H1 (cell line): ENCODE measurements around the gene AP3S1. TPM values are rescaled to one million over a fixed set of nuclear protein-coding genes. Genes with fewer than 3 reads are reported as not detected.

Experiments used
- CTCF ChIA-PET: fragments of 300-600 bp; sonication (Branson Sonifier 250); formaldehyde crosslinking; loops from one replicate; lab custom pipeline; 2021; ENCODE audit not compliant: partially characterized antibody; lab: Charles Lee
- POLR2A ChIA-PET: fragments of 300-600 bp; sonication (Branson Sonifier 250); formaldehyde crosslinking; loops from one replicate; lab custom pipeline; 2021; ENCODE audit warnings: inconsistent platforms; ENCODE audit not compliant: partially characterized antibody; lab: Charles Lee
- DNase-seq, 2 experiments: peaks; one replicate each; pipeline versions ENCODE4 v3.0.0 to v3.0.0-alpha.2; 2010 to 2022; ENCODE audit warnings: low spot score in 2 of 2, low read depth in 1 of 2, mixed read lengths in 1 of 2
- FAIRE-seq: peaks from 2 replicates; lab custom pipeline; 2011; peaks lifted over from hg19 to GRCh38; lab: Jason Lieb, UNC
- H2AFZ ChIP-seq: 2 replicates; pipeline ENCODE4 v1.8.1; 2012; ENCODE audit warnings: low read length, inconsistent platforms
- H2AK5ac ChIP-seq: 2 replicates; pipeline ENCODE4 v1.6.1; 2013; ENCODE audit warnings: low read depth, low read length
- H2BK120ac ChIP-seq: replicated peaks from 2 replicates; pipeline ENCODE3; 2013; ENCODE audit warnings: low read depth, low read length, inconsistent platforms
- H2BK12ac ChIP-seq: 2 replicates; pipeline ENCODE4 v1.6.1; 2013; ENCODE audit warnings: low read depth, low read length
- H2BK15ac ChIP-seq: 2 replicates; pipeline ENCODE4 v1.6.1; 2013; ENCODE audit warnings: low read length
- H2BK20ac ChIP-seq: 2 replicates; pipeline ENCODE4 v1.6.1; 2013; ENCODE audit warnings: low read length
- H2BK5ac ChIP-seq: 2 replicates; pipeline ENCODE4 v1.6.1; 2013; ENCODE audit warnings: low read depth, low read length
- H3K14ac ChIP-seq: 2 replicates; pipeline ENCODE4 v1.6.1; 2013; ENCODE audit warnings: inconsistent platforms; ENCODE audit not compliant: insufficient read length
- H3K18ac ChIP-seq: 2 replicates; pipeline ENCODE4 v1.6.1; 2013; ENCODE audit warnings: low read length; ENCODE audit errors: extremely low read depth
- H3K23ac ChIP-seq: 2 replicates; pipeline ENCODE4 v1.6.1; 2013; ENCODE audit warnings: inconsistent platforms; ENCODE audit not compliant: insufficient read length
- H3K23me2 ChIP-seq: 2 replicates; pipeline ENCODE4 v1.6.1; 2013; ENCODE audit warnings: low read depth, low read length
- H3K27ac ChIP-seq: 2 replicates; pipeline ENCODE4 v1.6.1; 2011; ENCODE audit warnings: low read depth, low read length, inconsistent platforms
- H3K27me3 ChIP-seq, 4 experiments: replicated peaks in 1 of 4; 1 replicate in 1 of 4; 2 replicates in 3 of 4; pipeline versions ENCODE4 v1.6.1 to v1.8.1; 2011 to 2013; ENCODE audit warnings: low read length in 3 of 4, mild to moderate bottlenecking in 3 of 4, inconsistent platforms in 2 of 4, mixed read lengths in 2 of 4, moderate library complexity in 1 of 4; ENCODE audit not compliant: control insufficient read depth in 3 of 4, insufficient read depth in 3 of 4; ENCODE audit errors: extremely low read depth in 1 of 4
- H3K36me3 ChIP-seq, 4 experiments: 2 replicates each; pipeline versions ENCODE4 v1.6.1 to v1.8.1; 2011 to 2013; ENCODE audit warnings: mild to moderate bottlenecking in 4 of 4, low read length in 3 of 4, moderate library complexity in 2 of 4, control low read depth in 1 of 4, inconsistent platforms in 1 of 4; ENCODE audit not compliant: insufficient read depth in 4 of 4, control insufficient read depth in 2 of 4
- H3K4ac ChIP-seq: replicated peaks from 2 replicates; pipeline ENCODE3; 2013; ENCODE audit warnings: low read length, low read depth, mixed read lengths, inconsistent platforms; ENCODE audit not compliant: insufficient read length
- H3K4me1 ChIP-seq, 4 experiments: replicated peaks in 1 of 4; 1 replicate in 1 of 4; 2 replicates in 3 of 4; pipeline versions ENCODE4 v1.6.1 to v1.8.1; 2011 to 2013; ENCODE audit warnings: low read length in 3 of 4, inconsistent platforms in 2 of 4, mixed read lengths in 1 of 4; ENCODE audit not compliant: insufficient read depth in 4 of 4, control insufficient read depth in 3 of 4
- H3K4me2 ChIP-seq, 2 experiments: 2 replicates each; pipeline versions ENCODE4 v1.6.1 to v1.8.1; 2011 to 2013; ENCODE audit warnings: low read depth in 2 of 2, low read length in 2 of 2, control low read depth in 1 of 2, inconsistent platforms in 1 of 2, mild to moderate bottlenecking in 1 of 2; ENCODE audit not compliant: insufficient read depth in 1 of 2
- H3K4me3 ChIP-seq, 4 experiments: fragments of 200-600, 300-600 bp in 1 of 4; sonication (generic), shearing (Covaris generic), sonication (Bioruptor Twin) in 1 of 4; 2 replicates each; pipeline versions ENCODE4 v1.5.1 to v1.8.1; 2011 to 2016; ENCODE audit warnings: low read length in 4 of 4, low read depth in 3 of 4, control low read depth in 2 of 4, inconsistent platforms in 2 of 4, mild to moderate bottlenecking in 2 of 4, mixed read lengths in 1 of 4, moderate library complexity in 1 of 4; ENCODE audit not compliant: insufficient read depth in 2 of 4; ENCODE audit errors: extremely low read depth in 1 of 4
- H3K56ac ChIP-seq: replicated peaks from 2 replicates; pipeline ENCODE3; 2013; ENCODE audit warnings: low read depth, mild to moderate bottlenecking, mixed read lengths, low read length, inconsistent platforms; ENCODE audit not compliant: insufficient read length
- H3K79me1 ChIP-seq: 2 replicates; pipeline ENCODE4 v1.6.1; 2013; ENCODE audit warnings: low read depth, low read length, control low read depth
- H3K79me2 ChIP-seq, 2 experiments: 2 replicates each; pipeline versions ENCODE4 v1.6.1 to v1.8.1; 2012 to 2013; ENCODE audit warnings: low read length in 2 of 2, mild to moderate bottlenecking in 2 of 2, inconsistent platforms in 1 of 2; ENCODE audit not compliant: insufficient read depth in 2 of 2, control insufficient read depth in 1 of 2
- H3K9ac ChIP-seq, 4 experiments: replicated peaks in 1 of 4; 1 replicate in 1 of 4; 2 replicates in 3 of 4; pipeline versions ENCODE4 v1.6.1 to v1.8.1; 2011 to 2013; ENCODE audit warnings: low read depth in 3 of 4, low read length in 3 of 4, control low read depth in 2 of 4, mild to moderate bottlenecking in 2 of 4, moderate library complexity in 2 of 4, inconsistent platforms in 1 of 4; ENCODE audit errors: extremely low read depth in 1 of 4
- H3K9me3 ChIP-seq, 2 experiments: 2 replicates each; pipeline versions ENCODE4 v1.6.1 to v1.8.1; 2012 to 2013; ENCODE audit warnings: mild to moderate bottlenecking in 2 of 2, moderate library complexity in 2 of 2, control low read depth in 1 of 2, inconsistent platforms in 1 of 2, low read depth in 1 of 2, low read length in 1 of 2, mixed read lengths in 1 of 2; ENCODE audit not compliant: insufficient read depth in 2 of 2
- H4K20me1 ChIP-seq, 2 experiments: replicated peaks in 1 of 2; 2 replicates each; pipeline versions ENCODE3 to v1.8.1; 2011 to 2013; ENCODE audit warnings: inconsistent platforms in 2 of 2, low read length in 2 of 2, mild to moderate bottlenecking in 1 of 2; ENCODE audit not compliant: insufficient read depth in 2 of 2, control insufficient read depth in 1 of 2
- H4K5ac ChIP-seq: 2 replicates; pipeline ENCODE4 v1.6.1; 2013; ENCODE audit warnings: low read length, low read depth, mixed read lengths, inconsistent platforms; ENCODE audit not compliant: insufficient read length
- H4K8ac ChIP-seq: 2 replicates; pipeline ENCODE4 v1.8.0; 2013; ENCODE audit warnings: mild to moderate bottlenecking, moderate library complexity, low read length, inconsistent platforms; ENCODE audit not compliant: insufficient read depth; ENCODE audit errors: extremely low read depth
- H4K91ac ChIP-seq: replicated peaks from 2 replicates; pipeline ENCODE3; 2013; ENCODE audit warnings: low read length, mixed read lengths, inconsistent platforms; ENCODE audit not compliant: insufficient read length
- CHD1 ChIP-seq: IDR thresholded peaks from 2 replicates; pipeline ENCODE4 v1.6.1; 2012; ENCODE audit warnings: low read depth, low read length, improper control_type of control experiment
- CTCF ChIP-seq, 3 experiments: IDR thresholded peaks; 1 replicate in 2 of 3; 2 replicates in 1 of 3; pipeline versions ENCODE4 v1.5.1 to v1.6.1; 2011; ENCODE audit warnings: low read length in 3 of 3, mild to moderate bottlenecking in 3 of 3, inconsistent platforms in 2 of 3, low read depth in 1 of 3, moderate library complexity in 1 of 3; ENCODE audit not compliant: insufficient read depth in 1 of 3; ENCODE audit errors: control extremely low read depth in 1 of 3
- GABPA ChIP-seq: IDR thresholded peaks from 2 replicates; pipeline ENCODE4 v1.6.1; 2011; ENCODE audit warnings: mild to moderate bottlenecking, low read length, moderate library complexity, borderline replicate concordance; ENCODE audit not compliant: insufficient read depth
- HDAC2 ChIP-seq, 2 experiments: fragments of 300-600 bp in 1 of 2; sonication (generic) in 1 of 2; IDR thresholded peaks; 2 replicates each; pipeline ENCODE4 v1.6.1; 2011 to 2012; ENCODE audit warnings: low read depth in 2 of 2, low read length in 2 of 2, mild to moderate bottlenecking in 2 of 2, moderate library complexity in 2 of 2, borderline replicate concordance in 1 of 2, inconsistent platforms in 1 of 2
- MAFK ChIP-seq: IDR thresholded peaks from 2 replicates; pipeline ENCODE4 v1.6.1; 2012; ENCODE audit warnings: low read depth, mild to moderate bottlenecking, improper control_type of control experiment, low read length
- SP1 ChIP-seq: IDR thresholded peaks from 2 replicates; pipeline ENCODE4 v1.6.1; 2011; ENCODE audit warnings: low read depth, low read length
- TAF1 ChIP-seq: IDR thresholded peaks from 2 replicates; pipeline ENCODE4 v1.6.1; 2011; ENCODE audit warnings: mild to moderate bottlenecking, low read depth, low read length
- TAF7 ChIP-seq: optimal IDR thresholded peaks from 2 replicates; pipeline ENCODE3; 2011; ENCODE audit warnings: low read depth, mild to moderate bottlenecking, inconsistent platforms, low read length, moderate library complexity, borderline replicate concordance
- WGBS, 2 experiments: shearing (Covaris generic) in 1 of 2; methylation state at CpG; one replicate each; pipeline versions ENCODE4 v1.1.6 to v1.1.7; 2013 to 2015; ENCODE audit warnings: low lambda C conversion rate in 2 of 2, mixed read lengths in 2 of 2, inconsistent platforms in 1 of 2, low coverage in 1 of 2, missing lambda C conversion rate in 1 of 2; ENCODE audit not compliant: insufficient replicate concordance in 2 of 2, insufficient coverage in 1 of 2, insufficient read length in 1 of 2; ENCODE audit errors: extremely low coverage in 1 of 2, missing lambda C conversion rate in 1 of 2; 5-methylcytosine and 5-hydroxymethylcytosine counted together
- polyA plus RNA-seq, 7 experiments: library from polyadenylated mRNA; depleted of rRNA in 3 of 7; stranded (reverse) in 5 of 7; unstranded in 2 of 7; fragments of >200 nt in 5 of 7; fragments of 200-250 nt in 2 of 7; gene quantifications; 1 replicate in 5 of 7; 2 replicates in 1 of 7; 4 replicates in 1 of 7; pipeline versions ENCODE4 v1.2.1 to v1.2.3, GENCODE V29; 2011 to 2013; ENCODE audit warnings: missing spikeins in 2 of 7, mixed read lengths in 2 of 7
- total RNA-seq: library from RNA; stranded (reverse); fragmentation: NEBNext Ultra II Directional; extraction: Animal tissue kit (Norgen Biotek cat#: 25700); gene quantifications from 2 replicates; pipeline ENCODE4 v1.2.1, GENCODE V29; 2021

AP3S1 gene
- total and polyA plus RNA-seq, 2 of the 8 experiments (the other 6 are each of a cell fraction or from before 2014, with no cell fraction given): 26.6 to 72.7 TPM

- H3K56ac ChIP-seq: no peak overlapping the region
- no peak overlapping the region for H3K9ac ChIP-seq
Observed at GRCh38 chr5:115850744-115851416, 9.1 kb downstream of the AP3S1 start.

More at GRCh38 chr5:115850744-115851416, 9.1 kb downstream of the AP3S1 start:
- Histone ChIP-seq H3K4ac (no peak overlapping the region), H2BK12ac (no peak overlapping the region), H2BK20ac (no peak overlapping the region), H4K20me1 (peaks cover 0 to 2% of the 10 kb centered on the region in 2 experiments), H3K23ac (no peak overlapping the region), H3K23me2 (no peaks in the 10 kb centered on the region), H3K27ac (no peak overlapping the region), H3K14ac (no peak overlapping the region), H3K27me3 (no peaks in the 10 kb centered on the region), H3K36me3 (no peaks in the 10 kb centered on the region), H4K5ac (no peak overlapping the region), H4K91ac (no peak overlapping the region), H3K4me2 (no peak overlapping the region), H3K79me2 (peaks cover 0 to 85% of the 10 kb centered on the region in 2 experiments; a peak in 2 of 4 replicates), H3K4me3 (no peak overlapping the region), H4K8ac (no peak overlapping the region), H3K79me1 (peaks cover 2% of the 10 kb centered on the region; the same call in 1 of the 2 replicates), H2AFZ (no peak overlapping the region), H2BK120ac (no peak overlapping the region), H3K9me3 (peaks cover 0 to 8% of the 10 kb centered on the region in 2 experiments; a peak in 1 of 4 replicates), H2AK5ac (no peak overlapping the region), H2BK15ac (no peak overlapping the region), H3K18ac (no peak overlapping the region), H2BK5ac (no peak overlapping the region), H3K4me1 (peaks cover 0 to 5% (median 1%) of the 10 kb centered on the region in 4 experiments; a peak in 2 of 7 replicates)
- TF ChIP-seq CTCF (IDR thresholded peaks at IDR 0.05; ENCODE audit: control extremely low read depth in 1 of 3, insufficient read depth in 1 of 3, low read depth in 1 of 3, low read length in 3 of 3): no peak
- no peak for TF ChIP-seq GABPA
- TF ChIP-seq SP1: no peak
- no peak for TF ChIP-seq HDAC2 (IDR thresholded peaks at IDR 0.05; ENCODE audit: borderline replicate concordance in 1 of 2, low read depth in 2 of 2, low read length in 2 of 2)
- TF ChIP-seq MAFK: no peak
- no peak for TF ChIP-seq TAF1
- no peak for TF ChIP-seq TAF7
- no peak for TF ChIP-seq CHD1
- ChIA-PET CTCF (interaction anchor here (0.5 kb wide), 1 partner anchor 21 kb away, joined by 4 read pairs; no protein-coding TSS in a partner anchor), POLR2A (no interaction called here)
- FAIRE-seq (no peak), DNase-seq (no peak)
- WGBS, 2 experiments: 95% methylated on average over 4 of the region's 4 CpGs; no CpG with 5 or more reads in 1 of the 2 experiments
